Breast epithelium (tissue), 3 donors: ENCODE measurements around the gene NFIX.

Experiments used
- CTCF ChIP-seq, 3 donors: fragments of 450-650 bp; IDR thresholded peaks; one replicate each; pipeline ENCODE4 v1.5.1; 2016 to 2017; ENCODE audit warnings: antibody characterized with exemption in 3 of 3, mild to moderate bottlenecking in 3 of 3, moderate library complexity in 3 of 3
- POLR2A ChIP-seq: fragments of 450-650 bp; IDR thresholded peaks from one replicate; pipeline ENCODE4 v1.6.1; 2016; ENCODE audit warnings: antibody characterized with exemption, mild to moderate bottlenecking, moderate library complexity

DNA sequence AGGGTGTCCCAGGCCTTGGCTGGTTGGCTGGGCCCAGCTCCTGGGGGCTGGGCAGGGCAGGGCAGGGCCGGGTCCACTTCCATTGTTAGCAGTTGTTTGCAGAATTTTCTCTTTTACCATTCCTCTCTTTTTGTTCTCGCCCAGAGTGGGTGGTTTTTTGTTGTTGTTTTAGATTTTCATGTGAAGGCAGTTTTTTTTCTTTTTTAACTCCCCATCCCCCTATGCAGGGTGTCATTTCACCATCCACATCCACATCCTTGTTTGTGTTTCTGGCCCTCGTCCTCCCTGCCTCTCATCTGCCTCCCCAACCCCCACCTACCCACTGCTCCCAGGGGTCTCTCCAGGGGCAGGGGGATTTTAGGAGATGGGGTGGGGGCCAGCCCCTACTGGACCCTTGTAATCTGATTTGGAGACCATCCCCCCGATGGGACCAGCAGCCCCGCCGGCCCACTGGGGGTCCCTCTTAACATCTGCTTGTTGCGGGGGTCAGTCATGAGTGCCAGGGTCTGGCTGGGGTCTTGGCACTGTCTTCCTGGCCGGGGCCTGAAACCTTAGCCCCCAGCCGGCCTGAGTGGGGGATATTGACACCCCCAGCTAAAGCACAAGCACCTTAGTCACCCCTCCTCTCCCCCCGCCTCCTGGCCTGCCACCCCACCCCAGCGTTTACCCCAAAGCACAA lies 144.5 kb downstream of the NFIX start:
- TF ChIP-seq CTCF (IDR thresholded peaks at IDR 0.05) (no peak), POLR2A (no peak)
